GM12878 (cell line): ENCODE measurements around the gene NDUFC1. TPM values are rescaled to one million over a fixed set of nuclear protein-coding genes. Genes with fewer than 3 reads are reported as not detected.

ENCODE experiments used
- ATAC-seq: fragments of 200-7000 bp; cut with Tn5 transposase; 3 replicates; pipeline ENCODE4 v1.9.1; 2020; ENCODE audit warnings: mild to moderate bottlenecking, moderate library complexity
- BruUV-seq: library from RNA; stranded (reverse); fragments of 400-500 nt; replicated peaks from 2 replicates; lab custom pipeline; 2021; lab: Mats Ljungman, UMichigan
- CTCF ChIA-PET: fragments of 300-600 bp; sonication (Branson Sonifier 250); formaldehyde crosslinking; extraction: SDS; loops from one replicate; lab custom pipeline; 2021; ENCODE audit warnings: inconsistent platforms; lab: Yijun Ruan, JAX
- POLR2A ChIA-PET: fragments of 350-600 bp; formaldehyde crosslinking; extraction: SDS; loops from one replicate; lab custom pipeline; 2021; ENCODE audit warnings: inconsistent platforms; lab: Charles Lee
- RAD21 ChIA-PET: fragments of 300-600 bp; sonication (Branson Sonifier 250); formaldehyde crosslinking; loops from one replicate; lab custom pipeline; 2023; ENCODE audit warnings: antibody characterized with exemption; ENCODE audit not compliant: unreplicated experiment; lab: Charles Lee
- SMC1A ChIA-PET: fragments of 300-600 bp; sonication (Branson Sonifier 250); formaldehyde crosslinking; loops from one replicate; lab custom pipeline; 2023; ENCODE audit not compliant: unreplicated experiment, uncharacterized antibody; lab: Charles Lee
- DNase-seq: peaks from one replicate; pipeline ENCODE4 v3.0.0-alpha.2; 2011; ENCODE audit warnings: low read depth, low spot score
- FAIRE-seq: peaks from 3 replicates; lab custom pipeline; 2011; peaks lifted over from hg19 to GRCh38; lab: Jason Lieb, UNC
- H2AFZ ChIP-seq: 2 replicates; pipeline ENCODE4 v1.6.0; 2011; ENCODE audit warnings: low read depth, low read length, control low read depth; ENCODE audit not compliant: control insufficient read depth
- H3K27ac ChIP-seq: 2 replicates; pipeline ENCODE4 v1.5.1; 2011; ENCODE audit warnings: control low read depth; ENCODE audit not compliant: control insufficient read depth, insufficient read depth
- H3K27me3 ChIP-seq, 2 experiments: replicated peaks in 1 of 2; 2 replicates each; pipeline versions ENCODE4 v1.6.0 to v1.6.1; 2011; ENCODE audit warnings: low read length in 1 of 2; ENCODE audit not compliant: control insufficient read depth in 2 of 2, insufficient read depth in 2 of 2
- H3K36me3 ChIP-seq, 2 experiments: 2 replicates each; pipeline ENCODE4 v1.5.1; 2011; ENCODE audit warnings: low read length in 1 of 2; ENCODE audit not compliant: control insufficient read depth in 2 of 2, insufficient read depth in 2 of 2
- H3K4me1 ChIP-seq: 2 replicates; pipeline ENCODE4 v1.6.1; 2011; ENCODE audit warnings: mild to moderate bottlenecking, low read length, moderate library complexity, mixed read lengths; ENCODE audit not compliant: control insufficient read depth, insufficient read depth
- H3K4me2 ChIP-seq: 2 replicates; pipeline ENCODE4 v1.6.0; 2011; ENCODE audit warnings: control low read depth; ENCODE audit not compliant: control insufficient read depth, insufficient read depth
- H3K4me3 ChIP-seq: fragments of 200-600 bp; sonication (generic); 2 replicates; pipeline ENCODE4 v1.5.1; 2016
- H3K79me2 ChIP-seq: 2 replicates; pipeline ENCODE4 v1.6.0; 2011; ENCODE audit warnings: low read length; ENCODE audit not compliant: control insufficient read depth, insufficient read depth
- H3K9ac ChIP-seq: 2 replicates; pipeline ENCODE4 v1.8.0; 2011; ENCODE audit warnings: low read length, control low read depth, mixed read lengths; ENCODE audit not compliant: control insufficient read depth, insufficient read depth
- H3K9me3 ChIP-seq: replicated peaks from 3 replicates; pipeline ENCODE4 v1.5.1; 2011; ENCODE audit warnings: mild to moderate bottlenecking, low read length; ENCODE audit not compliant: control insufficient read depth, insufficient read depth
- H4K20me1 ChIP-seq: 2 replicates; pipeline ENCODE4 v1.6.0; 2011; ENCODE audit not compliant: control insufficient read depth, insufficient read depth
- BMI1 ChIP-seq: fragments of 450-650 bp; IDR thresholded peaks from 2 replicates; pipeline ENCODE4 v1.6.1; 2016; ENCODE audit warnings: mild to moderate bottlenecking, moderate library complexity, borderline replicate concordance
- CBX3 ChIP-seq: fragments of 200-600 bp; sonication (generic); IDR thresholded peaks from 2 replicates; pipeline ENCODE4 v1.6.1; 2016; ENCODE audit warnings: low read depth, borderline replicate concordance
- CBX5 ChIP-seq: sonication (generic); IDR thresholded peaks from 2 replicates; pipeline ENCODE4 v1.6.1; 2016; ENCODE audit warnings: low read depth, moderate library complexity, mild to moderate bottlenecking, inconsistent platforms
- JUND ChIP-seq: IDR thresholded peaks from 2 replicates; pipeline ENCODE4 v1.6.1; 2012; ENCODE audit warnings: low read depth, mild to moderate bottlenecking, low read length, improper control_type of control experiment, moderate library complexity
- MYC ChIP-seq: IDR thresholded peaks from 2 replicates; pipeline ENCODE4 v1.6.1; 2011; ENCODE audit warnings: mild to moderate bottlenecking, low read length, moderate library complexity, inconsistent platforms; ENCODE audit not compliant: insufficient read depth, insufficient replicate concordance, insufficient read length, severe bottlenecking
- PAX8 ChIP-seq: fragments of 450-650 bp; IDR thresholded peaks from 2 replicates; pipeline ENCODE4 v1.6.1; 2017; ENCODE audit warnings: mild to moderate bottlenecking, moderate library complexity
- RB1 ChIP-seq: fragments of 450-650 bp; formaldehyde crosslinking; IDR thresholded peaks from 2 replicates; pipeline ENCODE4 v1.6.1; 2017; ENCODE audit warnings: mild to moderate bottlenecking, borderline replicate concordance
- RUNX3 ChIP-seq: IDR thresholded peaks from 2 replicates; pipeline ENCODE4 v1.6.1; 2012; ENCODE audit warnings: low read length, inconsistent platforms
- STAT3 ChIP-seq: IDR thresholded peaks from 2 replicates; pipeline ENCODE4 v1.6.1; 2011; ENCODE audit warnings: low read depth, low read length, improper control_type of control experiment
- TCF7 ChIP-seq: IDR thresholded peaks from 2 replicates; pipeline ENCODE4 v1.6.1; 2014; ENCODE audit warnings: antibody characterized with exemption, borderline replicate concordance
- WGBS: methylation state at CpG from one replicate; pipeline ENCODE4 v1.1.6; 2016; ENCODE audit warnings: low lambda C conversion rate; ENCODE audit not compliant: insufficient replicate concordance, insufficient coverage; ENCODE audit errors: missing lambda C conversion rate; 5-methylcytosine and 5-hydroxymethylcytosine counted together
- in situ Hi-C: fragments of 300-500 bp; cut with MboI; formaldehyde crosslinking; loops from 9 replicates; pipeline ENCODE4 v1.14.3; 2018; ENCODE audit warnings: mixed read lengths
- intact Hi-C: fragments of 100-400 bp; cut with micrococcal nuclease; formaldehyde crosslinking; loops from one replicate; pipeline ENCODE4 v1.14.2; 2022; ENCODE audit not compliant: unreplicated experiment
- polyA plus RNA-seq, 11 experiments: library from polyadenylated mRNA; depleted of rRNA in 4 of 11; unstranded in 6 of 11; stranded (reverse) in 5 of 11; fragments of >200 nt; fragmentation: Nextera tagmentation in 4 of 11; fragmentation: Illumina TruSeq in 1 of 11; extraction: Ambion mirVana in 4 of 11; extraction: Trizol in 1 of 11; gene quantifications; 1 replicate in 1 of 11; 2 replicates in 10 of 11; pipeline versions ENCODE4 v1.2.1 to v1.2.3, GENCODE V29; 2011 to 2016; ENCODE audit warnings: inconsistent platforms in 2 of 11, missing spikeins in 2 of 11, low read depth in 1 of 11
- total RNA-seq, 4 experiments: library from RNA; depleted of rRNA in 3 of 4; stranded (reverse); fragments of >200 nt in 3 of 4; fragmentation: Illumina TruSeq in 1 of 4; extraction: Trizol in 1 of 4; gene quantifications; 2 replicates each; pipeline versions ENCODE4 v1.2.1 to v1.2.3, GENCODE V29; 2013 to 2021
- TF ChIP-seq, protein P1 (sequence below): fragments of 450-650 bp; IDR thresholded peaks from 2 replicates; pipeline ENCODE4 v1.6.1; 2017; ENCODE audit warnings: mild to moderate bottlenecking, moderate library complexity
- TF ChIP-seq, protein P2 (sequence below): IDR thresholded peaks from 2 replicates; pipeline ENCODE4 v1.6.1; 2012; ENCODE audit warnings: low read length, inconsistent platforms

Gene NDUFC1
- total and polyA plus RNA-seq, 10 of the 15 experiments (the other 5 are each of a cell fraction or from before 2014, with no cell fraction given): 25.5 to 242 (median 68.9) TPM

GRCh38 chr4:139242511-139243051 is 59.7 kb downstream of the NDUFC1 start:
- no peak overlapping the region for H2AFZ ChIP-seq
- H3K79me2 ChIP-seq: no peaks in the 10 kb centered on the region
- H3K36me3 ChIP-seq: no peaks in the 10 kb centered on the region
- no peaks in the 10 kb centered on the region for H3K4me1 ChIP-seq
- H3K4me3 ChIP-seq: no peak overlapping the region
- SMC1A ChIA-PET: no interaction called here
- in situ Hi-C loops (no loop called here), intact Hi-C loops (no loop called here)
- no peak overlapping the region for H3K27ac ChIP-seq
- no peak for TF ChIP-seq TCF7
- TF ChIP-seq RB1: no peak
- no TSS peak for BruUV-seq
- no peak overlapping the region for H3K9ac ChIP-seq
- no peak for DNase-seq
- CTCF ChIA-PET: interaction anchor here (2.7 kb wide), 1 partner anchor 15 kb away, joined by 7 read pairs; no protein-coding TSS in a partner anchor
- POLR2A ChIA-PET: no interaction called here
- RAD21 ChIA-PET: no interaction called here
- no peak for FAIRE-seq
- WGBS: 36% methylated on average over 2 of the region's 2 CpGs
- H3K27me3 ChIP-seq: no peaks in the 10 kb centered on the region; a peak in 1 of 4 replicates
- no peaks in the 10 kb centered on the region for H4K20me1 ChIP-seq
- peaks cover 5% of the 10 kb centered on the region; the same call in 2 of the 3 replicates for H3K9me3 ChIP-seq
- H3K4me2 ChIP-seq: no peak overlapping the region
- ATAC-seq: no peak

DNA sequence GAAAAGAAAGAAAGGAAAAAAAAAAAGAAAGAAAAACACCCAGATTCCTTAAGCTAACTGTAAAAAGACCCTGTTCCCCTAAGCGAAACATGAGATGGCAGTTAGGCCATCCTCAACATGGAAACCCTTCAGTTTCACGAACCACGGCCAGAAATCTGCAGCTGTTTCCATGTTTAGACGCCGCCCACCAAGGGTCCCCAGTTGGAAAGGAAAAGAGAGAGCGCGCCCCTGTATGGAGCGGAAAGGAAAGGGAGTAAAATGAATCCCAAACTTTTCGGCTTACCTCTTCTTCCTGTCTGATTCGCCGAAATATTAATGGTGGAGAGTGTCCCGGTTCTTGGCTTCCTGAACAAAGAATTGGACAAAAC is 60.5 kb downstream of the NDUFC1 start:
- ATAC-seq (no peak), DNase-seq (no peak), FAIRE-seq (no peak)
- Histone ChIP-seq H3K4me1 (no peaks in the 10 kb centered on the region), H3K4me2 (no peak overlapping the region), H3K36me3 (no peaks in the 10 kb centered on the region), H3K27me3 (no peaks in the 10 kb centered on the region; a peak in 1 of 4 replicates), H3K27ac (no peak overlapping the region), H3K4me3 (no peak overlapping the region), H2AFZ (no peak overlapping the region), H3K9me3 (peaks cover 5% of the 10 kb centered on the region; the same call in 2 of the 3 replicates), H3K79me2 (no peaks in the 10 kb centered on the region), H4K20me1 (no peaks in the 10 kb centered on the region), H3K9ac (no peak overlapping the region)
- in situ Hi-C loops: no loop called here
- RAD21 ChIA-PET: interaction anchor here (0.9 kb wide), 1 partner anchor 57 kb away, joined by 4 read pairs; no protein-coding TSS in a partner anchor
- CTCF ChIA-PET: interaction anchor here (2.7 kb wide), 1 partner anchor 14 kb away, joined by 7 read pairs; no protein-coding TSS in a partner anchor
- BruUV-seq: no TSS peak
- SMC1A ChIA-PET: interaction anchor here (0.7 kb wide), 1 partner anchor 20 kb away, joined by 4 read pairs; no protein-coding TSS in a partner anchor
- WGBS: 68% methylated on average over 12 of the region's 12 CpGs
- intact Hi-C loops: no loop called here
- POLR2A ChIA-PET: interaction anchor here (0.6 kb wide), 1 partner anchor 13 kb away, joined by 3 read pairs; no protein-coding TSS in a partner anchor
- TF ChIP-seq CBX3: no peak
- TF ChIP-seq STAT3: no peak
- TF ChIP-seq, protein P1, sequence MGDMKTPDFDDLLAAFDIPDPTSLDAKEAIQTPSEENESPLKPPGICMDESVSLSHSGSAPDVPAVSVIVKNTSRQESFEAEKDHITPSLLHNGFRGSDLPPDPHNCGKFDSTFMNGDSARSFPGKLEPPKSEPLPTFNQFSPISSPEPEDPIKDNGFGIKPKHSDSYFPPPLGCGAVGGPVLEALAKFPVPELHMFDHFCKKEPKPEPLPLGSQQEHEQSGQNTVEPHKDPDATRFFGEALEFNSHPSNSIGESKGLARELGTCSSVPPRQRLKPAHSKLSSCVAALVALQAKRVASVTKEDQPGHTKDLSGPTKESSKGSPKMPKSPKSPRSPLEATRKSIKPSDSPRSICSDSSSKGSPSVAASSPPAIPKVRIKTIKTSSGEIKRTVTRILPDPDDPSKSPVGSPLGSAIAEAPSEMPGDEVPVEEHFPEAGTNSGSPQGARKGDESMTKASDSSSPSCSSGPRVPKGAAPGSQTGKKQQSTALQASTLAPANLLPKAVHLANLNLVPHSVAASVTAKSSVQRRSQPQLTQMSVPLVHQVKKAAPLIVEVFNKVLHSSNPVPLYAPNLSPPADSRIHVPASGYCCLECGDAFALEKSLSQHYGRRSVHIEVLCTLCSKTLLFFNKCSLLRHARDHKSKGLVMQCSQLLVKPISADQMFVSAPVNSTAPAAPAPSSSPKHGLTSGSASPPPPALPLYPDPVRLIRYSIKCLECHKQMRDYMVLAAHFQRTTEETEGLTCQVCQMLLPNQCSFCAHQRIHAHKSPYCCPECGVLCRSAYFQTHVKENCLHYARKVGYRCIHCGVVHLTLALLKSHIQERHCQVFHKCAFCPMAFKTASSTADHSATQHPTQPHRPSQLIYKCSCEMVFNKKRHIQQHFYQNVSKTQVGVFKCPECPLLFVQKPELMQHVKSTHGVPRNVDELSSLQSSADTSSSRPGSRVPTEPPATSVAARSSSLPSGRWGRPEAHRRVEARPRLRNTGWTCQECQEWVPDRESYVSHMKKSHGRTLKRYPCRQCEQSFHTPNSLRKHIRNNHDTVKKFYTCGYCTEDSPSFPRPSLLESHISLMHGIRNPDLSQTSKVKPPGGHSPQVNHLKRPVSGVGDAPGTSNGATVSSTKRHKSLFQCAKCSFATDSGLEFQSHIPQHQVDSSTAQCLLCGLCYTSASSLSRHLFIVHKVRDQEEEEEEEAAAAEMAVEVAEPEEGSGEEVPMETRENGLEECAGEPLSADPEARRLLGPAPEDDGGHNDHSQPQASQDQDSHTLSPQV: no peak
- TF ChIP-seq CBX5: no peak
- TF ChIP-seq RUNX3: no peak
- TF ChIP-seq JUND: no peak
- TF ChIP-seq, protein P2, sequence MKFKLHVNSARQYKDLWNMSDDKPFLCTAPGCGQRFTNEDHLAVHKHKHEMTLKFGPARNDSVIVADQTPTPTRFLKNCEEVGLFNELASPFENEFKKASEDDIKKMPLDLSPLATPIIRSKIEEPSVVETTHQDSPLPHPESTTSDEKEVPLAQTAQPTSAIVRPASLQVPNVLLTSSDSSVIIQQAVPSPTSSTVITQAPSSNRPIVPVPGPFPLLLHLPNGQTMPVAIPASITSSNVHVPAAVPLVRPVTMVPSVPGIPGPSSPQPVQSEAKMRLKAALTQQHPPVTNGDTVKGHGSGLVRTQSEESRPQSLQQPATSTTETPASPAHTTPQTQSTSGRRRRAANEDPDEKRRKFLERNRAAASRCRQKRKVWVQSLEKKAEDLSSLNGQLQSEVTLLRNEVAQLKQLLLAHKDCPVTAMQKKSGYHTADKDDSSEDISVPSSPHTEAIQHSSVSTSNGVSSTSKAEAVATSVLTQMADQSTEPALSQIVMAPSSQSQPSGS: no peak
- TF ChIP-seq BMI1: no peak
- no peak for TF ChIP-seq MYC
- TF ChIP-seq PAX8: no peak
